22Rv1 (cell line): ENCODE data around the gene LPIN3.

ENCODE experiments used
- CTCF ChIP-seq: fragments of 450-650 bp; IDR thresholded peaks from 2 replicates; pipeline ENCODE4 v1.5.1; 2017; ENCODE audit warnings: mild to moderate bottlenecking
- ZFX ChIP-seq: fragments of 450-650 bp; IDR thresholded peaks from 2 replicates; pipeline ENCODE4 v1.6.1; 2017; ENCODE audit warnings: antibody characterized with exemption, borderline replicate concordance

GRCh38 chr20:41349266-41349665, 8.6 kb downstream of the LPIN3 start:
- TF ChIP-seq CTCF (no peak), ZFX (no peak)
